ENCODE data around the gene UXT.
"Not testable (repeated sequence)": the region's sequence is repeated elsewhere in the genome, so short reads cannot be mapped to it uniquely, and the experiment has no call there.

The UXT gene

DNA sequence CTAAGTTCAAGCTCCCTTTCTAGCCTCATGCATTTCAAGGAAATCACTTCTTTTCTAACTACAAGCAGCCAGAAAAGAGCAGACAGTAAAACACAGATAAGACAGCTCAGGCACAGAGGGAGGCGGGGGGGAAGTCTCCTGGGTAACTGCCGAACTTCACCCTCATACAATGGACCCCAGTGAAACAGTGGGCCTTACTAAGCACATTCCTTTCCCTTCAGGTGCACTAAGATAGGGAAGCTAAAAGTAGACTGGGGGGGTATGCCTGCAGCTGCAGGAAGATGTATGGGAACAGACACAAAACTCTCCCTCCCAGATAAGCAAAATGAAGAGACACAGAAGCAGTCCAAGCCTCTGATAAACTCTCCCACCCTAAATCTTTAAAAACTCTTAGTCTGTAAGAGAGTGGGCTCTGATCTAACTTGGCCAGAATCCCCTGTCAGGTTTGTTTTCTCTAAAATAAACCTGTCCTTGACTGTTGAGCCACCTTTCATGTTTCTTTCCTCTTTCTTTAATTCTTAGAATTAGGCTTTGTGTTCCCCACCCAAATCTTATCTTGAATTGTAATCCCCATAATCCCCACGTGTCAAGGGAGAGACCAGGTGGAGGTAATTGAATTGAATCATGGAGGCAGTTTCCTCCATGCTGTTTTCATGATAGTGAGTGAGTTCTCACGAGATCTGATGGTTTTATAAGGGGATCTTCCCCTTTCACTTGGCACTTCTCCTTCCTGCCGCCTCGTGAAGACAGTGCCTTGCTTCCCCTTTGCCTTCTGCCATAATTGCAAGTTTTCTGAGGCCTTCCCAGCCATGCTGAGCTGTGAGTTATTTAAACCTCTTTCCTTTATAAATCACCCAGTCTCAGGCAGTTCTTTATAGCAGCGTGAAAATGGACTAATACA is 17.2 kb upstream of the UXT start:
- not testable (repeated sequence) for H3K27ac ChIP-seq (ENCODE audit: insufficient read depth, low read length, poor library complexity, severe bottlenecking); H3K9me3 ChIP-seq (ENCODE audit: control insufficient read depth, low read length); H3K27me3 ChIP-seq (replicated peaks; ENCODE audit: control insufficient read depth, insufficient read depth, low read length, poor library complexity, severe bottlenecking)

DNA sequence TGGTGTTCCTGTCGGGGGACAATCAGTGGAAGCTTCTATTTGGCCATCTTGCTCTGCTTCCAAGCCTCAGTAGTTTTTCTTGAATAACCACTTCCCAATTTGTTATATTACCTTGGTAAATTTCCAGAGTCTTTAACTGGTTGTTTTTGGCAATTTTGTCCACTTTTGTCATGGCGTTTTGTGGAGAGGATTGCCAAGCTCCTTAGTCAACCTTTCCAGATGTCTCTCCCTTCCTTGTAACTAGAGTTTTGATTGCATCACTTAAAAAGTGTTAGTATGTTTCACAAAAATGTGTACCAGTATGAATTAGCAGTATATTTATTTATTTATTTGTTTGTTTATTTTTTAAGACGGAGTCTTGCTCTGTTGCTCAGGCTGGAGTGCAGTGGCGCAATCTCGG is 15.8 kb upstream of the UXT start:
- H3K27ac ChIP-seq (ENCODE audit: insufficient read depth, low read length, poor library complexity, severe bottlenecking): no peak overlapping the region
- no peaks in the 10 kb centered on the region for H3K4me1 ChIP-seq (ENCODE audit: control insufficient read depth, insufficient read depth, low read length, poor library complexity, severe bottlenecking)
- no peaks in the 10 kb centered on the region for H3K9me3 ChIP-seq (ENCODE audit: control insufficient read depth, low read length)
- no peaks in the 10 kb centered on the region for H3K36me3 ChIP-seq (ENCODE audit: control insufficient read depth, insufficient read depth, low read length)
- no peak for DNase-seq
- no peak overlapping the region for H3K4me3 ChIP-seq (ENCODE audit: insufficient read depth, low read depth, low read length, poor library complexity, severe bottlenecking)
- H3K27me3 ChIP-seq (replicated peaks; ENCODE audit: control insufficient read depth, insufficient read depth, low read length, poor library complexity, severe bottlenecking): no peaks in the 10 kb centered on the region

More for the DNA sequence above, 17.2 kb upstream of the UXT start:
- not testable (repeated sequence) for DNase-seq; H3K4me3 ChIP-seq (ENCODE audit: insufficient read depth, low read depth, low read length, poor library complexity, severe bottlenecking); H3K4me1 ChIP-seq (ENCODE audit: control insufficient read depth, insufficient read depth, low read length, poor library complexity, severe bottlenecking); H3K36me3 ChIP-seq (ENCODE audit: control insufficient read depth, insufficient read depth, low read length)

DNA sequence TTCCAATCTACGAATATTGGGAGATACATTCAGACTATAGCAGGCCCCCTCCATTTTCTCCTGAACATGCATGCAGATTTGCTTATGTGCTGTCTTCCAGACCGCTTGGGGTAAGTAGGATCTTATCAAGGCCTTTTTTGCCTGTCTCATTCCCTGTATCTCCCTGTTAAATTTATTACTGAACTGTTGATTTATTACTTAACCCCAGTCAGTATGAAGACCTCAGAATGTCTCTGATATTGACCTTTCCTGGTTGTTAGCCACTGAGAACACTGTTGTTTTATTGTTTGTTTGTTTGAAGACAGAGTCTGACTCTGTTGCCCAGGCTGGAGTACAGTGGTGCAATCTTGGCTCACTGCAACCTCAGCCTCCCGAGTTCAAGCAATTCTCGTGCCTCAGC is 6.8 kb upstream of the UXT start:
- not testable (repeated sequence) for H3K4me3 ChIP-seq (ENCODE audit: insufficient read depth, low read depth, low read length, poor library complexity, severe bottlenecking); H3K4me1 ChIP-seq (ENCODE audit: control insufficient read depth, insufficient read depth, low read length, poor library complexity, severe bottlenecking); H3K27ac ChIP-seq (ENCODE audit: insufficient read depth, low read length, poor library complexity, severe bottlenecking); H3K27me3 ChIP-seq (replicated peaks; ENCODE audit: control insufficient read depth, insufficient read depth, low read length, poor library complexity, severe bottlenecking); H3K36me3 ChIP-seq (ENCODE audit: control insufficient read depth, insufficient read depth, low read length); DNase-seq; H3K9me3 ChIP-seq (ENCODE audit: control insufficient read depth, low read length)

DNA sequence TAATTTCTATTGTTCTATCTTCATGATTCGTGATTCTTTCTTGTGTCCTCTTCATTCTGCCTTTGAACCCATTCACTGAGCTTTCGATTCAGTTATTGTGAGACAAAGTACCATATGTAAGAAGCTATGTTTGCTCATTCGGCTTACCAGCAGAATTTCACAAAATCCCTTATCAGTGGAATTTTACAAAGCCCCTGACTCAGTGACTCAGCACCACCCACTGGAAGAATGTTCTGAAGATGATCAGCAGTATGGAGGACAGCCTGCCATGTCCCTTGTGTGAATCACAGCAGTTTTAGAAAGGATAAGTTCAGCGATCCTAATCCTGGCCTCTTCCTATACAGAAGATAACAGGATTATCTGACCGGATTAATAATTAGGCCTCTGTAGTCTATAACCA is 5.8 kb upstream of the UXT start:
- Histone ChIP-seq H3K9me3 (ENCODE audit: control insufficient read depth, low read length) (no peaks in the 10 kb centered on the region), H3K36me3 (ENCODE audit: control insufficient read depth, insufficient read depth, low read length) (no peaks in the 10 kb centered on the region), H3K4me3 (ENCODE audit: insufficient read depth, low read depth, low read length, poor library complexity, severe bottlenecking) (no peak overlapping the region), H3K4me1 (ENCODE audit: control insufficient read depth, insufficient read depth, low read length, poor library complexity, severe bottlenecking) (no peaks in the 10 kb centered on the region), H3K27me3 (replicated peaks; ENCODE audit: control insufficient read depth, insufficient read depth, low read length, poor library complexity, severe bottlenecking) (no peaks in the 10 kb centered on the region), H3K27ac (ENCODE audit: insufficient read depth, low read length, poor library complexity, severe bottlenecking) (no peak overlapping the region)
- no peak for DNase-seq

DNA sequence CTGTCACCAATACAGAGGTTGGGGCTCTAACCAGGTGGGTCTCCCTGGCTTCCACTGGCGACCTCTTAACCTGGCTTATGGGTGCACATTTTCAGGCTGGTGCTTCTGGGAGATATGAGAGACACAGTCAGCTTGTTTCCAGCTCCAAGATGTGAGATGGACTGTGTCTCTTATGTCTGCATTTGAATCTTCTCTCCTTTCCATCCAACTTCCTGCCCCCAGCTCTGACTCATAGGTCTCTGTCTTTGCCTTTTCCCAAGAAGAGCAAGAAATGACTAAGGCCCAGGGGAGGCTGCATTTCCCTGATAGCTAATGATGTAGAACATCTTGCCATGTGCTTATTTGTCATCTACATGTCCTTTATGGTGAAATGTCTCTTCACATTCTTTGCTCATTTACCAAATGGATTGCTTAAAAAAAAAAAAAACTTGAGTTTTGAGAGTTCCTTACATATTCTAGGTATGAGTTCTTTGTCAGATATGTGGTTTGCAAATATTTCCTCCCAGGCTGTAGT is 3.2 kb upstream of the UXT start:
- peaks cover 5% of the 10 kb centered on the region for H3K36me3 ChIP-seq (ENCODE audit: control insufficient read depth, insufficient read depth, low read length)

DNA sequence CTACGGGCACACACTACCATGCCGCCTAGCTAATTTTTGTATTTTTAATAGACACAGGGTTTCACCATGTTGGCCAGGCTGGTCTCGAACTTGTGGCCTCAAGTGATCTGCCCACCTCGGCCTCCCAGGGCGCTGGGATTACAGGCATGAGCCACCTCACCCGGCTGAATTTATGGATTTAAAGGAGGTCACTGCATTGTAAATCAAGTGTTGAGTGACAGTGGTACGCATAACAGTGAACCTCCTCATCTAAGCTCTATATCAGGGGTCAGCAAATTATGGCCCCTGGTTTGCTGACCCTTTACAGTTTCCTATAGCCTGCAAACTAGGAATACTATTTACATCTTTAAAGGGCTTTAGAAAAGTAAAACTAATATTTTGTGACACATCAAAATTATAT is 2.6 kb upstream of the UXT start:
- H3K4me3 ChIP-seq (ENCODE audit: insufficient read depth, low read depth, low read length, poor library complexity, severe bottlenecking): no peak overlapping the region
- H3K9me3 ChIP-seq (ENCODE audit: control insufficient read depth, low read length): no peaks in the 10 kb centered on the region
- DNase-seq: no peak
- no peak overlapping the region for H3K27ac ChIP-seq (ENCODE audit: insufficient read depth, low read length, poor library complexity, severe bottlenecking)
- H3K27me3 ChIP-seq (replicated peaks; ENCODE audit: control insufficient read depth, insufficient read depth, low read length, poor library complexity, severe bottlenecking): no peaks in the 10 kb centered on the region
- peaks cover 11% of the 10 kb centered on the region for H3K36me3 ChIP-seq (ENCODE audit: control insufficient read depth, insufficient read depth, low read length)
- peaks cover 4% of the 10 kb centered on the region for H3K4me1 ChIP-seq (ENCODE audit: control insufficient read depth, insufficient read depth, low read length, poor library complexity, severe bottlenecking)

More for the DNA sequence above, 3.2 kb upstream of the UXT start:
- no peak for DNase-seq
- Histone ChIP-seq H3K27ac (ENCODE audit: insufficient read depth, low read length, poor library complexity, severe bottlenecking) (no peak overlapping the region), H3K4me3 (ENCODE audit: insufficient read depth, low read depth, low read length, poor library complexity, severe bottlenecking) (no peak overlapping the region), H3K4me1 (ENCODE audit: control insufficient read depth, insufficient read depth, low read length, poor library complexity, severe bottlenecking) (peaks cover 4% of the 10 kb centered on the region), H3K27me3 (replicated peaks; ENCODE audit: control insufficient read depth, insufficient read depth, low read length, poor library complexity, severe bottlenecking) (no peaks in the 10 kb centered on the region), H3K9me3 (ENCODE audit: control insufficient read depth, low read length) (no peaks in the 10 kb centered on the region)

DNA sequence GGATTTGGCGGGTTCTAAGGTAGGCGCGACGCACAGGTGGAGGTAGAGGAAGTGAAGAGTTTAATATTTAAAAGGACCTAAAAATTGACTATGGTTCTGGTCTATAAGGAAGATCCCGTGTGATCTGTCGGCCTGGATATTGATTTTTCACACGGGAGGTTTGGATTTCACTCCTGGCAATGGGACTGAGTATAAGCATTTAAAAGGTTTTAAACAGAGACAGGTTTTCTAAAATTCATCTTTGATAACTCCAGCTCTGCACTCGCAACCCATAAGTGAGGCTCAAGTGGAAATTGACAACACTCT is 394 bp upstream of the UXT start:
- DNase-seq: no peak
- Histone ChIP-seq H3K4me1 (ENCODE audit: control insufficient read depth, insufficient read depth, low read length, poor library complexity, severe bottlenecking) (peaks cover 4% of the 10 kb centered on the region), H3K27ac (ENCODE audit: insufficient read depth, low read length, poor library complexity, severe bottlenecking) (peak overlapping the region; percentile 98), H3K27me3 (replicated peaks; ENCODE audit: control insufficient read depth, insufficient read depth, low read length, poor library complexity, severe bottlenecking) (no peaks in the 10 kb centered on the region), H3K36me3 (ENCODE audit: control insufficient read depth, insufficient read depth, low read length) (peaks cover 11% of the 10 kb centered on the region), H3K9me3 (ENCODE audit: control insufficient read depth, low read length) (no peaks in the 10 kb centered on the region), H3K4me3 (ENCODE audit: insufficient read depth, low read depth, low read length, poor library complexity, severe bottlenecking) (no peak overlapping the region)

DNA sequence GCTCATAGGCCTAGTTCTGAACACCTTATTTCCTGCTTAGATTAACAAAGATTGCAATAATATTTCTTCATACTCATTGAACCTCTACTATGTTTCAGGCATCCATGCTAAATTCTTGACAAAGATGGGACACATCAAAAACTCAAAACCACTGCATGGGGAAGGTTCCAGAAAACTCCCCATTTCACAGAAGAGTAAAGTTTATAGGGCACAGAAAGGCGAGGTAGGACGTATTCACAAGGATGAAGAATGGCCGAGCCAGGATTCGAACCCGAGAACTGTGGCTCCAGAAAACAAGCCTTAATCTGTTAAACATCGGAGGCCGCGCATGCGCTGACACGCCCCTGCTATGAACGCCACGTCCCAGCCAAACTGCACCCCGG is 688 bp downstream of the UXT start:
- peaks cover 4% of the 10 kb centered on the region for H3K4me1 ChIP-seq (ENCODE audit: control insufficient read depth, insufficient read depth, low read length, poor library complexity, severe bottlenecking)
- no peak for DNase-seq
- peak overlapping the region; percentile 18 for H3K4me3 ChIP-seq (ENCODE audit: insufficient read depth, low read depth, low read length, poor library complexity, severe bottlenecking)
- H3K27ac ChIP-seq (ENCODE audit: insufficient read depth, low read length, poor library complexity, severe bottlenecking): peak overlapping the region; percentile 98
- H3K27me3 ChIP-seq (replicated peaks; ENCODE audit: control insufficient read depth, insufficient read depth, low read length, poor library complexity, severe bottlenecking): no peaks in the 10 kb centered on the region
- peaks cover 11% of the 10 kb centered on the region for H3K36me3 ChIP-seq (ENCODE audit: control insufficient read depth, insufficient read depth, low read length)
- H3K9me3 ChIP-seq (ENCODE audit: control insufficient read depth, low read length): no peaks in the 10 kb centered on the region

DNA sequence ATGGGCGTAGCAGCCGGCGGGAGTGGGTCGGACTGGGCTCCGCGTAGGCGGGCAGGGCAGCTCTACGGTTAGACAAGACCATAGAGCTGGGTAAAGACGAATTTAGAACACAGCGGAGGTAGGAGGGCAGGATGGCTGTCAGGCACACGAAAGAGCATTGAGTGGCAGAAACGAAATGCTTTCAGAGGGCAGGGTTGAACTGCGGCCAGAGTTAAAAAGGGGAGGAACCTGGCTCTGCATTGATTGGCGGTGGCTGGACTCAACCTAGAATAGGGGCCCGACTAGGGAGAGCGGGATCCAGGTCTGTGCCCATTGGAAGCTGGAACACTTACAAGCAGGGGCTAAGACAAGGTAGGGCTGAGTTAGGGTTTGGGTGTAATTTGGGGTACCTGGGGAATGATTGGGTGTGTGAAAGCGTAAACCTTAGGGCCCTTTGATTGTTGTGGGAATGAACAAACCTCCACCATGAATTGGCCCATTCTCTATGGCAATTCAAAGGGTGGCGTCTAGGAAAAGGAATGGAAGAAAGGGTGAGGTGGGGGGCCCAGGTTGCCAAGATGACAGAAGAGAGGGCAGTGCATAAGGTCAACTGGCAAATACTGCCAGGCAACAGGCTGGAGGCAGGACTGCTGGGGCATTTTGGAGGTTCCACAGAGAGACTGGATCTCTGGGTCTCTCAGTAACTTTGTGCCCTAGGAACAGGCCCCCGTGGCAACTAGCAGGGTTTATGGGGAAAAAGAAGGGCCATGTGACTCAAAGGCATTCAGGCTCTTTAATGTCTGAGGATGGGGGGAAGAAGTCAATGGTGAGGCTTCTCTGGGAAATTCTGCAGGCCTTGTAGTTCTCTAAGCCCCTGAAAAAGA is 7.7 kb downstream of the UXT start:
- H3K36me3 ChIP-seq (ENCODE audit: control insufficient read depth, insufficient read depth, low read length): no peaks in the 10 kb centered on the region
- H3K27ac ChIP-seq (ENCODE audit: insufficient read depth, low read length, poor library complexity, severe bottlenecking): peak overlapping the region; percentile 70
- no peaks in the 10 kb centered on the region for H3K9me3 ChIP-seq (ENCODE audit: control insufficient read depth, low read length)
- no peaks in the 10 kb centered on the region for H3K27me3 ChIP-seq (replicated peaks; ENCODE audit: control insufficient read depth, insufficient read depth, low read length, poor library complexity, severe bottlenecking)
- H3K4me1 ChIP-seq (ENCODE audit: control insufficient read depth, insufficient read depth, low read length, poor library complexity, severe bottlenecking): peaks cover 13% of the 10 kb centered on the region
- DNase-seq: no peak
- H3K4me3 ChIP-seq (ENCODE audit: insufficient read depth, low read depth, low read length, poor library complexity, severe bottlenecking): peak overlapping the region; percentile 68

Data from effector memory CD4-positive, alpha-beta T cell (primary cell).